Omental fat pad (tissue), 4 donors: ENCODE results near the gene MT1F. TPM values are rescaled to one million over a fixed set of nuclear protein-coding genes. Genes with fewer than 3 reads are reported as not detected.

ENCODE experiments used
- ATAC-seq: fragments of 150-250 bp; one replicate; pipeline ENCODE4 v1.9.1; 2016; ENCODE audit warnings: mild to moderate bottlenecking, moderate library complexity; ENCODE audit not compliant: low FRiP score
- DNase-seq: peaks from one replicate; pipeline ENCODE4 v3.0.0-alpha.2; 2019; ENCODE audit warnings: low spot score
- total RNA-seq, 4 donors: library from RNA; depleted of rRNA; stranded (reverse); fragments of >200 nt; gene quantifications; one replicate each; pipeline ENCODE4 v1.1.0, GENCODE V29; 2016
- TF ChIP-seq, protein P1 (sequence below), 3 donors: fragments of 450-650 bp; IDR thresholded peaks; one replicate each; pipeline ENCODE4 v1.5.1; 2016 to 2017; ENCODE audit warnings: antibody characterized with exemption in 3 of 3, mild to moderate bottlenecking in 3 of 3, moderate library complexity in 2 of 3

Gene MT1F
- total RNA-seq, 4 donors from 2014 or later, result 9.8 to 199 (median 43.6) TPM

GRCh38 chr16:56690420-56691122, 32.8 kb downstream of the MT1F start:
- DNase-seq, result no peak
- ATAC-seq, result no peak
- TF ChIP-seq, protein P1, sequence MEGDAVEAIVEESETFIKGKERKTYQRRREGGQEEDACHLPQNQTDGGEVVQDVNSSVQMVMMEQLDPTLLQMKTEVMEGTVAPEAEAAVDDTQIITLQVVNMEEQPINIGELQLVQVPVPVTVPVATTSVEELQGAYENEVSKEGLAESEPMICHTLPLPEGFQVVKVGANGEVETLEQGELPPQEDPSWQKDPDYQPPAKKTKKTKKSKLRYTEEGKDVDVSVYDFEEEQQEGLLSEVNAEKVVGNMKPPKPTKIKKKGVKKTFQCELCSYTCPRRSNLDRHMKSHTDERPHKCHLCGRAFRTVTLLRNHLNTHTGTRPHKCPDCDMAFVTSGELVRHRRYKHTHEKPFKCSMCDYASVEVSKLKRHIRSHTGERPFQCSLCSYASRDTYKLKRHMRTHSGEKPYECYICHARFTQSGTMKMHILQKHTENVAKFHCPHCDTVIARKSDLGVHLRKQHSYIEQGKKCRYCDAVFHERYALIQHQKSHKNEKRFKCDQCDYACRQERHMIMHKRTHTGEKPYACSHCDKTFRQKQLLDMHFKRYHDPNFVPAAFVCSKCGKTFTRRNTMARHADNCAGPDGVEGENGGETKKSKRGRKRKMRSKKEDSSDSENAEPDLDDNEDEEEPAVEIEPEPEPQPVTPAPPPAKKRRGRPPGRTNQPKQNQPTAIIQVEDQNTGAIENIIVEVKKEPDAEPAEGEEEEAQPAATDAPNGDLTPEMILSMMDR (IDR thresholded peaks at IDR 0.05), result no peak

GRCh38 chr16:56691885-56692284, 34.1 kb downstream of the MT1F start:
- TF ChIP-seq, protein P1 (IDR thresholded peaks at IDR 0.05), result no peak
- ATAC-seq, result no peak
- DNase-seq, result no peak

DNA sequence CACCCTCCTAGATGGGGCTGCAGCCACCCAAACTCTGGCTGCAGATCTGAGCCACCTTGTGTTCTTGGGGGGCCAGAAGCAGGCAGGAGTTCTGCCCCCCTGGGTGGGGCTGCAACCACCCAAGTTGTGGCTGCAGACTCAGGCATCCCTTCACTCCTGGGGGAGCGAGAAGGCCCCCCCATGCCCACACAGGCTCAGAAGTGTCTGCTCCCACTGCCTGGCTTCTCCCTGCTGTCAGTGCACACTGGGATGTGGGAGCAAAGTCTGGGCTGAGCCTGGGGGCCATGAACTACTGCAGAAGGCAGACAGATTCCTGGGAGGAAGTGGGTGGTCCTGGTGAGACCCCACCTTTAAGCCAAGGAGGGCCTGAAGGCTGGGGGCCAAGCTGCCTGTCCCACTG, 37.5 kb downstream of the MT1F start:
- ATAC-seq (no peak), DNase-seq (no peak)
- TF ChIP-seq, protein P1 (IDR thresholded peaks at IDR 0.05), result no peak

DNA sequence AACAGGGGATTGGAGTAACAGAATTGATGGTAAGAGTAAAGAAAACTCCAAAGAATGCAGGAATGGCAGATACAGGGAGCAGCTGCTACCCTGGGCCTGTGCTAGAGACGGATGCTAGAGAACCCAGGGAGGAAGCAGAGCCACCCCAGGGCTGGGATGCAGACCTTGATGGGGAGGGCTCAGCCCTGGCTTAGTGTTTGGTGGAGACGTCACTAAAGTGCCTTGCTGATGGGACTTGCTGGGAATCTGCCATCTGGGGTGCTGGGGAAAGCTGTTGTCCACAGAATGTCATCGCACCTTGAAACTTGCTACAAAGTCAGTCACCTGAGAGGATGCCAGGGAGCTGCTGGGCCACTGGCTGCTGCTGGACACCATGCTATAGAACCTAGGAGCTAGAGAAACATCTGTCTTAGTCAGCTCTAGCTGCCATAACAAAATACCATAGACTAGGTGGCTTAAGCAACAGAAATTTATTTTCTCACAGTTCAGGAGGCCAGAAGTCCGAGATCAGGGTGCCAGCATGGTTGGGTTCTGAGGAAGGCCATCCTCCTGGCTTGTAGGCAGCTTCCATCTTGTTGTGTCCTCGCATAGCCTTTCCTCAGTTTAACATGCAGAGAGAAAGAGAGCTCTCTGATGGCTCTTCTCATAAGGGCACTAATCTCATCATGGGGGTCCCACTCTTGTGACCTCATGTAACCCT, 39.8 kb downstream of the MT1F start:
- ATAC-seq, result no peak
- no peak for DNase-seq
- TF ChIP-seq, protein P1 (IDR thresholded peaks at IDR 0.05), result no peak

DNA sequence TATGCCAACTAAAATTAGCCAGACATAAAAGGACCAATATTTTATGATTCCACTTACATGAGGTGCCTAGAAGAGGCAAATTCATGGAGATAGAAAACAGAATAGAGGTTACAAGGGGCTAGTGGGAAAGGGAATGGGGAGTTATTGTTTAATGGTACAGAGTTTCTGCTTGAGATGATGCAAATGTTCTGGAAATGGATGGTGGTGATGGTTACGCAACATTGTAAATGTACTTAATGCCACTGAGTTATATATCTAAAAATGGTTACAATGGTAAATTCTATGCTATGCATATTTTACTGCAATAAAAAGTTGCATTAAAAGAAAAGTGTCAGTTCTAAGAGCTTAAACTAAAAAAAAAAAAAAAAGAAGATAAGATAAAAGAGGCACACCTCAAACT, 42.4 kb downstream of the MT1F start:
- TF ChIP-seq, protein P1 (IDR thresholded peaks at IDR 0.05), result no peak
- no peak for ATAC-seq
- DNase-seq, result no peak

DNA sequence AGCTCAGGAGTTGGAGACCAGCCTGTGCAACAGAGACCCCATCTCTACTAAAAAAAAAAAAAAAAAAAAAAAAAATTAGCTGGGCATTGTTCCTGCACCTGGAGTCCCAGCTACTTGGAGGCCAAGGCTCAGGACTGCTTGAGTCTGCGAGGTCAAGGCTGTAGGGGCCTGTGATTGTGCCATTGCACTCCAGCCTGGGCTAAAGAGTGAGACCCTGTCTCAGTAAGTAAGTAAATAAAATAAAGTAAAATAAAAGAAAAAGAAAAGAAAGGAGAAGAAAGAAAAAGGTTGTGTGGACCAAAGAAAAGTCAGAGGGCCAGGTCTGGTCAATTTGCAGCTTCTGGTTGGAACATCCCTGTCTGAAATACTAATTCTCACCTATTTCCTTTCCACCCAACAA, 42.9 kb downstream of the MT1F start:
- DNase-seq (no peak), ATAC-seq (no peak)
- TF ChIP-seq, protein P1 (IDR thresholded peaks at IDR 0.05), result no peak

DNA sequence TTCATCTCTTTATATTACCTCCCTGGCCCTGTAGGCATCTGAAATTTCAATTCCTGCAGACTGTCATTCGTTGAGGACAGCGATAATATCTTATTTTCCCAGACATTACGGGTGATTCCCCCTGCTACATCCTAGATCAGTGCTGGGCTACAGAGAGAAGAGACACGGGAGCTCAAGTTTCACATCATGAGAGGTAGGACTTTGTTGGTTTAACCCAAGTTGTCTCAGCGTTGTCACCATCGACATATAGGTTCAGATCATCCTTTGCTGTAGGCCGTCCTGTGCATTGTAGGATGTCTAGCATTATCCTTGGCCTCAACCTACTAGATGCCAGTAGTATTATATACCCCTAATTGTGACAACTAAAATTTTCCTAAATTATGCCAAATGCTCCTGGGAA, 43.8 kb downstream of the MT1F start:
- no peak for ATAC-seq
- no peak for DNase-seq
- TF ChIP-seq, protein P1 (IDR thresholded peaks at IDR 0.05), result no peak
